ENCODE data around the gene TAF9.

TAF9 gene, protein sequence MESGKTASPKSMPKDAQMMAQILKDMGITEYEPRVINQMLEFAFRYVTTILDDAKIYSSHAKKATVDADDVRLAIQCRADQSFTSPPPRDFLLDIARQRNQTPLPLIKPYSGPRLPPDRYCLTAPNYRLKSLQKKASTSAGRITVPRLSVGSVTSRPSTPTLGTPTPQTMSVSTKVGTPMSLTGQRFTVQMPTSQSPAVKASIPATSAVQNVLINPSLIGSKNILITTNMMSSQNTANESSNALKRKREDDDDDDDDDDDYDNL

DNA sequence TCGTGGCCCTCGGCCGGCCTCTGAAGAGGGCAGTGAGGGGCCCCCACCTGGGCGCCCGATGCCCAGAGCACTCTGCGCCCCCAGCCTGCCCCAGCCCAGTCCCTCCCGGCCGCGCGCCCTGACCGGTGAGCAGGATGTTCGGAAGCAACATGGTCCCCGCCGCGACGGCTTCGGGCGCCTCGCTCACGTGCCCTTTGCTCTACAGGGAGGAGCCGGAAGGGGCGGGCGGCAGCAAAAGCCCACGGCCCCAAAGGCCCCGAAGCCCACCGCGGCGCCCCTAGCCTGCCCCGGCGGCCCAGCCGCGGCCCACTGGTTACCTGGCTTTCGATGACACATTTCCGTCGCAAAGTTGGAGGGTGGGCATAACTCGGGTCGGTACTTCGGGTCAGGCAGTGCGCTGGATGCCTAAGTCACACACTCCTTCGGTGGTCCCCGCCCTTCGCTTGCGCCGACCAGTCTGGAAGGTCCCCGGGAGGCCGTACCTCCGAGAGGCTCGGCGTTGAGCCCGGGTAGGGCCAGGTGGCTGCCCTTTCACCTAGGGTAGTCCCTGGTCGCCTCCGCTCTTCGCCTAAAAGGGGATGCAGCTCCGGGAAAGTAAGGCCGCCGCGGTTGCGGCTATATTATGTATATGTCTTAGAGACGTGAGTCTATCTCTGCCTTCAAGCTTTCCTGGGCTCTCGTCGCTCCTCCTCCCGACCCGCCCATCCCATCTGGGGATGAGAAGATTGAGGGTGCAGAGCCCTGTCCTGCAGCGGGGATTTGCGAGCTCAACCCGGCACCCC lies at the start of gene TAF9, which contains the start of the genes AK6 and RAD17:
TSS of gene TAF9 (minus strand) at position 181 of the 782 bp plus-strand sequence. CDS start 3,783 bp downstream, outside the sequence.
TSS of gene AK6 (minus strand) at position 181 of the 782 bp plus-strand sequence. CDS start at position 151, 30 bp downstream.
TSS of gene RAD17 (plus strand) at position 479 of the 782 bp plus-strand sequence. CDS start 2,391 bp downstream, outside the sequence.
- peak; percentile 95 for DNase-seq

DNA sequence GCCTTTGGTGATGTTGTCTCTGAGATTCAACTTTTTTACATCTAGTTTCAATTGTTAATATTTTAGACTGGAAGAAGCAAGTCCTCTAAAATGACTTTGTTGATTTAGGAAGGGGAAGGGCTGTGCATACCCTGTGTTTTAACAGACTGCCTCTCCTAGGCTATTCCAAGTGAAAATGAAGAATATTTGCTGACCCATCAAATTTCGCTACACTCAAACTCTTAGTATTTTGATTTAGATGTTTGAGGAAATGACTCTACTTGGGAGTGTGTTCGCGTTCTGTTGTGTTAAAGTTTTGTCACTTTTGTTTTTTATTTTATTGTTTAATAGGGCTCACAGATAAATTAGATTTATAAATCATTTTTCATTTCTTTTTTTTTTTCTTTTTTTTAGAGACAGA lies 49.2 kb upstream of the TAF9 start:
- no peak for DNase-seq

DNA sequence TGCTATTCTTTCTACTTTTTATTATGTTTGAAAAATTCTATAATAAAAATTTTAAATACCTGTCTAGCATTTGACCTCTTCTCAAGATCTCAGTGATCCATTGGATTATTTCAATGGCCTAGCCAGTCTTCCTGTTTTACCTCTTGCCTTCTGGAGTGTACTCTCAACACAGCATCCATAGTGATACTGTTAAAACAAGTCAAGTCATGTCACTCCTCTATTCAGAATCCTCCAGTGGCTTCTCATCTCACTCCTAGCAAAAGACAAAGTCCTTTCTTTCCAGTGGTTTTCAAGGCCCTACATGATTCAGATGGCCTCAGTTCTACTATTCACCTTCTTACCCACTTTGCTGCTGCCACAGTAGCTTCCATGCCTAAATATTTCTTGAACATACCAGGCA lies 47.4 kb upstream of the TAF9 start:
- DNase-seq: no peak

DNA sequence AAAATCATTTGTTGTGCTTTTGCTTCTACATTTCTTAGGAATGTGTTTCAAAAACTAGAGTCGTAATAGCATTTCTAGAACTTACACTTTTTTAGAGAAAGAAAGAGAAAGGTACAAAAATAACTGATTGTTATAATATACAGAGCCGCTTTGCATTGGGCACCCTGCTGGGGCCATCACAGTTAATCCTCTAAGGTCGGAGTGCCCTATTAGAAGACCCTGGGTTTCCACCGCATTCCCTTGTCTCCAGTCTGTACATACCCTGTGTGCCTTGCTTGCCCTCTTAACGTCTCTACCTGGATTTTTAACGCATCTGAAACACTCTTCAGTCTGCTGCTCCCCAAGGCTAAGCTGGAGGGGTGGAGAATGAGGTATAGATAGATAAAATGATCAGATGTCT lies 46.9 kb upstream of the TAF9 start:
- no peak for DNase-seq

DNA sequence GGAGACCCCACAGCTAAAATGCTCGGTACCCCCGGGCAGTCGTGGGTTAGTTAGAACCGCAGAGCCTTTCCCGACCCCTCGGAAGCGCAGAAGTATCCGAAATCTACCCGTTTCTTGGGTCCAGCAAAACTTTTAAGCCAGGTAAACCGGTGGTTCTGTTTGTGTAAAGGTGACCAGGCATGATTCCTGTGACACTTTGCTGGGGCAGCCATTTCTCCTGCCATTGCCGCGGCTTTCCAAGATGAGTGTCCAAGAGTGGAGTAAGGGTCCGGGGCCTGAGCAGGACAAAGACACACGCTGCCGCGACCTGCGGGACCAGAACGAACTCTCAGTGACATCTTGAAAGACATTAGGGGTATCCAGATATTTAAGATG lies 46.3 kb upstream of the TAF9 start:
- no peak for DNase-seq

DNA sequence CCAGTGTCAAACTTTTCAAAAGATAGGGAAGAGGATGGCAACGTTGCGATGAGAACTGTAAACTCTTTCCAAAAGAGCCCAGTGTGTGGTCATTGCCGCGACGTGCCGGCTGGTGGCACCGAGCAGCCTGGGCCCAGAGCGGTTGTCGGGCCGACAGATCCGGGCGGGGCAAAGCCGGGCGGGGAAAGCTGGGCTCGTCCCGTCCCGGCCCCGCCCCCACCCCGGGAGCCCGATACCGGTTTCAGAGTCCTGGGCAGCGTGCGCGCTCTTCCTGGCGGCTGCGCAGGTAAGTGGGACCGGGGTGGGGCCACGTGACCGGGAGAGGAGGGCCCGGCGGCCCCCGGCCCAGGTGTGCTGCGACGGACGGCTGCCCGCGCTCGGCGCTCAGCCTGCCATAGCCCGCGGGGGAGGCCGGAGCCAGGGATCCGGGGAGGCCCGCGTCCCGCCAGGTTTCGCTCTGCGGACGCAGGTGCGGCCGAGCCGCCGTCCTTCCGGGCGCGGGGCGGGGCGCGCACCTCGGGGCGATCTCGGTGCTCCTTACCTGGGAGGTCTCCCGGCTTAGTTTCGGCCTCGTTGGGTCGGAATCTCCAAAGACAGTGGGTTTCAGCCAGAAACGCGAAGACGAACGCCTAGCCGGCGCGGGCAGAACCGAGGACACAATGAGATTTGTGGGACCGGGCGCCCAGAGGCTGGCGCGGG lies 45.7 kb upstream of the TAF9 start, which contains the start of gene MARVELD2:
TSS of gene MARVELD2 (plus strand) at position 232 of the 699 bp plus-strand sequence. CDS start 4,270 bp downstream, outside the sequence.
- peak; percentile 58 for DNase-seq

DNA sequence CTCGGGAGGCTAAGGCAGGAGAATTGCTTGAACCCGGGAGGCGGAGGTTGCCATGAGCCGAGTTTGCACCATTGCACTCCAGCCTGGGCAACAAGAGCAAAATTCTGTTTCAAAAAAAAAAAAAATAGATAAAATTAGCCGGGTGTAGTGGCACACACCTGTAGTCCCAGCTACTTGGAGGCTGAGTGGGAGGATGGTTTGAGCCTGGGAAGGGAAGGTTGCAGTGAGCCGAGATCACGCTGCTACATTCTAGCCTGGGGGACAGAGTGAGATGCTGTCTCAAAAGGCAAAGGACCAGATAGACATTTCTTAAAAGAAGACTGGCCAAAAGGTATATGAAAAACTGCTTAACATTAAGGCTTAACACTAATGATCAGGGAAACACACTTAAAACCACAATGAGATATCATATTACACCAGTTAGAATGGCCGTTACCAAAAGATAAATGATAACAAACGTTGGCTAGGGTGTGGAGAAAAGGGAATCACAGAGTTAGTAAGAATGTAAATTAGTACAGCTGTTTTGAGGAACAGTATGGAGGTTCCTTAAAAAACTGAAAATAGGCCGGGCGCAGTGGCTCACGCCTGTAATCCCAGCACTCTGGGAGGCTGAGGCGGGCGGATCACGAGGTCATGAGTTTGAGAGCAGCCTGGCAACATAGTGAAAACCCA lies 35.5 kb upstream of the TAF9 start:
- no peak for DNase-seq

DNA sequence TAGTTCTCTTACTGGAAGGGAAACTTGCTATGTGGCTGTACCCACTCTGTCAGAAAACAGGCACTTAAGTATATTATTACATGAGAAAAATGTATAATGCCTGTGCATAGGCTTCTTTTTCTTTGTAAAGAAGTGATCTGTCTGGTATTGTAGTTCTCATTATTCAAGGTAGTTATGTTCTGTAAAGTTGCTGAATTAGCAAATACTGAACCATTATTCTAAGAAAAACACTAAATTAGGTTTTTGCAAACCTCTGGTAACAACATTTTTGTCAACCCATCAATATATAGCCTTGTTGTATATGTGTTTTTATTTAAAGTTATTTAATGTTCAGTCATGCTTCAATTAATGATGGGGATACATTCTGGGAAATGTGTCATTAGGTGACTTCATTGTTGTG lies 9.1 kb upstream of the TAF9 start:
- DNase-seq: no peak

DNA sequence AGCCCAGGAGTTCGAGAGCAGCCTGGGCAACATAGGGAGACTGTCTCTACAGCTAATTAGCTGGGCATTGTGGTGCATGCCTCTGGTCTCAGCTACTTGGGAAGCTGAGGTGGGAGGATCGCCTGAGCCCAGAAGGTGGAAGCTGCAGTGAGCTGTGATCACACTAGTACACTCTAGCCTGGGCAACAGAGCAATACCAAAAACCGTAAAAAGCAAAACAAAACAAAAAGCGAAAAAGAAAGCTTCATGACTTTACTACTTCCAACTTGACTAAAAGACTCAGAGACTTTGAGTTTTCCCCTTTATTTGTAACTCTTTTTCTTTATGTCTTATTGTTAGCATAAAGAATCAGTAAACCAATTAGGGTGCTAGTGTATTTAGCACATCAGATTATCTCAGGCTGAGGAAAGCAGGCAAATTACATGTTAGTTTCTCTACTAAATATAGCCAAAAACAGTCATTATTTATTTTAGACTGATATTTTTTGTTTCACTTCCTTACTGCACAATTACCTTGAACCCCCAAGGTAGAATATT lies 5.7 kb upstream of the TAF9 start:
- no peak for DNase-seq

DNA sequence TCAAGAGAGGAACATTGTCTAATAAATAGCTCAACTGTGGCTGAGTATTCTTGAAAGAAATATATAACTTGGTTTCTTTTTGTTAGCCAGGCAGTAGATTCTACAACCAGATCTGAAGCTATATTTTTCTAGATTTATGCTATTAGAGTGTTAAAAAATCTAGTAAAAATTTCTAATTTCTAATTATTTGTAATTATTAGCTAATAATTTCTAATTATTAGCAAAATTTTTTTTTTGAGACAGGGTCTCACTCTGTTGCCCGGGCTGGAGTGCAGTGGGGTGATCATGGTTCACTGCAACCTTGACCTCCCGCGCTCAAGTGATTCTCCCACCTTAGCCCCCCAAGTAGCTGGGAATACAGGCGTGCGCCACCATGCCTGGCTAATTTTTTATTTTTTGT lies 3.1 kb upstream of the TAF9 start:
- no peak for DNase-seq

DNA sequence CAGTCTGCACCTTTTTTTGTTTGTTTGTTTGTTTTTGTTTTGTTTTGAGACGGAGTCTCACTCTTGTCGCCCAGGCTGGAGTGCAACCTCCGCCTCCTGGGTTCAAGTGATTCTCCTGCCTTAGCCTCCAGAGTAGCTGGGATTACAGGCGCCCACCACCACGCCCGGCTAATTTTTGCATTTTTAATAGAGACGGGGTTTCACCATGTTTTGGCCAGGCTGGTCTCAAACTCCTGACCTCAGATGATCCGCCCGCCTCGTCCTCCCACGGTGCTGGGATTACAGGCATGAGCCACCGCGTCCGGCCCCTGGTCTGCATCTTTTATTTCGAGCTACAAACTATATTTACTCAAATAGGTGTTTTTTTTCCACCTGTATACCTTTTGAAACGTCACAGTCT lies 1.0 kb upstream of the TAF9 start:
- DNase-seq: peak; percentile 39

DNA sequence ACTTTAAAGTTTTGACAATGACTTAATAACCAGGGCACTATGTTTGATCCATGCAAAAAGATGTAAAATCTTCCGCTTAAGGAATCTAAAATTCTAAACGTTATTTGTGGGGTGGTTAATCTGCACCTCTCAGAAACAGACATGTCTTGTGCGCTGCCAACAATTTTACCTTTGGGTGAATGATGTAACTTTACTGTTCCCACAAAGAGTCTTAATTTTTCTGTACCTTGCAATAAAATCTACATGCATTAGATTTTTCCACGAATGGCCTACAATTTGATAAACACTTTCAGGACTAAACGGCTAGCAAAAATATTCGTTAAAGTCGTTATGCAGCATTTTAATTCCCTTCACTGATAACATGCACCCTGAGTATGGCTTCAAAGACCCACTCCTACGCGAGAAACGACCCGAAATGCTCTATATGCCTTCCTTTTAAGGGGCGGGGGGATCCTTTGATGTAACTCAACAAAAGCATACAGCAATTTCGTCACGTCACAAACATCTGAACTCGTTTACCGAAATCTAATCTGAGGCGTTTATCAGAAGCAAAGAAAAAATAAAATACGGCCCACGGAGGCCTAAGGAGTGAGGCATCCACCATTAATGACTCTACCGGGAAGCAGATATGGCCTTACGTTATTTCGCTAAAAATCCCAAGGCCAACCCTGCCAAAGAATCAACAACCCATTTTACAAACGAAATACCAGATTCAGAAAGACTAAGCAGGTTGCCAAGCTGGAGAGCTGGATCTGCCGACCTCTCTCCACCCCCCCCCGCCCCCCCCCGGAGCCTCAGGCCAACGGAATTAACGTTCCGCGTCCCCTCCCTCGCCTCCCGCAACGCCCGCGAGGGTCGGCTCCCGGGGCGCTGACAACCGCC lies 621 bp downstream of the TAF9 start:
- no peak for DNase-seq

DNA sequence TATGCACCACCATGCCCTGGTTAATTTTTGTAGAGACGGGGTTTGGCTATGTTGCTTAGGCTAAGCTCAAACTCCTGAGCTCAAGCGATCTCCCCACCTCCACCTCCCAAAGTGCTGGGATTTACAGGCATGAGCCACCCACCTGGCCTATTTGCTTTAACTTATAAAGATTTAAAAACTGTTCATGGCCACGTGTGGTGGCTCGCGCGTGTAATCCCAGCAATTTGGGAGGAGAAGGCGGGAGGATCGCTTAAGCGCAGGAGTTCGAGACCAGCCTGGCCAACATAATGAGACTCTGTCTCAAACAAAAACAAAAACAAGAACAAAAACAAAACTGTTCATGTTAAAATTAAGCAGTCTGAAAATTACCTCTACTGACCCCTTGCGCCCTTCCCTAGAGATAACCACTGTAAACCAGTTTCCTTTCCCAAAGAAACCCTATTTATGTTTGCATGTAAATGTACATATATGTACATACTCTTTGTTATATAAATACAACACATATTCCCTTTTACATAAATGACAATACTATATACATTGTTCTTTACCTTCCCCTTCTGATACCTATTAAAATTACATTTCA lies 1.5 kb downstream of the TAF9 start:
- no peak for DNase-seq

DNA sequence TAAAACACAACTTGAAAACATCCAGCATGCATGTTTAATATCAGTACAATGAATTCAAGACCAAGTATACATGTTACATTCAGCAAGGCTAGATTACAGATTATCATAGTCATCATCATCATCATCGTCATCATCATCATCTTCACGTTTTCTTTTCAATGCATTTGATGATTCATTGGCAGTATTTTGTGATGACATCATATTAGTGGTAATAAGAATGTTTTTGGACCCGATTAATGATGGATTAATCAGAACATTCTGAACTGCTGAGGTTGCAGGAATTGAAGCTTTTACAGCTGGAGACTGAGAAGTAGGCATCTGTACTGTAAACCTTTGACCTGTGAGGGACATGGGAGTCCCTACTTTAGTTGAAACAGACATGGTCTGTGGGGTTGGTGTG lies 4.5 kb downstream of the TAF9 start:
- DNase-seq: no peak

DNA sequence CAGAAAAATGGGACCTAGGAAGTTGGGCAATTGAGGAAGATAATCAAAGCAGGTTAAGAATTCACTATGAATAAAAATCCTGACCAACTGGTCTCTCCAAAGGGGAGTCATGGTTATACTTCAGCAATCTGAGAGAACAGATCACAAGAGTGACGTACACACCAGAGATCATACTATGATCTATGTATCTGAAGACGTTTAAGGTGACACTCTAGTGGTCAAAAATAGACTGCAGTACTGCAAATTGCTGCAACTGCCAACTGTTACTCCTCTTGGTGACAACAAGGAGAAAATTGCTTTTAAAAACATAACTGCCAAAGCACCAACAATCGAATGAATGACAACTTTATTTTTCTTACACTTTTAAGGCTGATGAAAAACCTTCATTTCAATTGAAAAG lies 4.9 kb downstream of the TAF9 start:
- no peak for DNase-seq

DNA sequence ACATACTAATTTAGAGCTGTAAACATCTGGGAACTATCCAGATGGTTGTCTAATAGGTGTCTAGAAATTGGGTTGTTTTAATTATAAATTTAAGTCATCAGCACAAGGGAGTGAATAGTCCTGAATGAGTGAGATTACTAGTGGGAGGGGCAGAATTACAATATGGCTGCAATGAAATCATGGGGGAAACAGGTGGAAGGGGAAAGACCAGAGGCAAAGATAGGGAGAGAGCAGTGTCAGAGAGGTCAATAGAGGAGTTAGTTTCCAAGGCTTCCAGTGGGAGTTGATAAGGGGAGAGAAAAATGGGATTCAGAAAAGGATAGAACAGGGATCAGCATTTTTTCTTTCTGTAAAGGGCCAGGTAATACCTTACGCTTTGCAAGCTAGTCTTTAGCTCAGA lies 8.9 kb downstream of the TAF9 start:
- DNase-seq: no peak

DNA sequence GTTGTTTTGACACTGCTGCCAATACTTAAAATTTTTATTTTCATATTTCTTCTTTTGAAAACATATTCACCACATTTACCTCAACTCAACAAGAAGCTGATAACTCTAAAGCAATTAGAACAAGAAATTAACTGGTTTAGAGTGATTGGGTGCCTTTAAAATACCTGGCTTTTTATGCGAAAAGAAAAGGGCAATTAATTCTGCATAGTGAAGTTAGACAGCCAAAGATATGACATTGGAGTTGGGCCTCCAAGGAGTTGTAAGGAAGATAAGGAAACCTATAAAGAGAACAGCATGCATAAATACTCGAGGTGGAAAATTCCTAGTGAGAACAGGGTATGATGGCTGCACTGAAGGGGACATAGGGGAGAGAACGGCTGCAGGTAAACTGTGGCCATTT lies 9.6 kb downstream of the TAF9 start:
- DNase-seq: no peak

DNA sequence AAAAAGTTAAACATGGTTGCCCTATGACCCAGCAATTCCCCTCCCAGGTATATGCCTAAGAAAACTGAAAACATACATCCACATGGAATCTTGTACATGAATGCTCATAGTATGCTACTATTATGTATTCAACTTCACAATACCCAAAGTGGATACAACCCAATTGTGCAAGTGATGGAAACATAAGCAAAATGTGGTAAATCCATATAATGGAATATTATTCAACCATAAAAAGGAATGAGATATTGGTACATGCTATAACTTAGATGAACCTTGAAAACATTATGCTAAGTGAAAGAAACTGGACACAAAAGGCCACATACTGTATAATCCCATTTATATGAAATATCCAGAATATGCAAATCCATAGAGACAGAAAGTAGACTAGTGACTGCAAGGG lies 18.7 kb downstream of the TAF9 start:
- no peak for DNase-seq

DNA sequence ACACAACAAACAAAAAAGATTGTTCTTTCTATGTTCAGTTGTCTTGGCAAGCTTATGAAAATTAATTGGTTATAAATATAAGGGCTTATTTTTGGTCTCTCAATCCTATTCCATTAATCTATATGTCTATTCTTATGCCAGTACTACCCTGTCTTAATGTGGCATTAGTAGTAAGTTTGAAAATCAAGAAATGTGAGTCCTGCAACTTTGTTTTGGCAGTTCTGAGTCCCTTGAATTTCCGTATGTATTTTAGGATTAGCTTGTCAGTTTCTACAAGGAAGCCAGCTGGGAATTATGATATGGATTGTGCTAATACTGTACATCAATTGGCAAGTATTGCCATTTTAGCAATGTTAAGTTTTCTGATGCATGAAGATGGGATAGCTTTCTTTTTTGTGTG lies 26.2 kb downstream of the TAF9 start:
- DNase-seq: no peak

DNA sequence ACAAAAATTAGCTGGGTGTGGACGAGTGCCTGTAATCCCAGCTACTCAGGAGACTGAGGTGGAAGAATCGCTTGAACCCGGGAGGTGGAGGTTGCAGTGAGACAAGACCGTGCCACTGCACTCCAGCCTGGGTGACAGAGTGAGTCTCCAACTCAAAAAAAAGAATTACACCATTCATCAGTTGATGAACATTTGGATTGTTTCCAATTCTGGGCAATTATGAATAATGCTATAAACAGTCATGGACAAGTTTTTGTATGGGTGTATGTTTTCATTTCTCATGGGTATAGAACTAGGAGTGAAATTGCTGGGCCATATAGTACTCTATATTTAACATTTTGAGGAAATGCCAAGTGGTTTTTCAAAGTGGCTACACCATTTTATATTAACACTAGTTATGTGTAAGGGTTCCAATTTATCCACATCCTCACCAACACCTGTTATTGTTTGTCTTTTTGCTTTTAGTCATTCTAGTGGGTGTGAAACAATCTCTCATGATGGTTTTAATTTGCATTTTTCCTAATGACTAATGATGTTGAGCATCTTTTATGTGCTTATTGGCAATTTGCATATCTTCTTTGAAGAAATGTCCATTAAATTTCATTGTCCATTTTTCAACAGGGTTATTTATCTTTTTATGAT lies 27.7 kb downstream of the TAF9 start:
- DNase-seq: no peak

Data from stimulated activated CD8-positive, alpha-beta memory T cell treated with anti-CD3 and anti-CD28 coated beads, Interleukin-4, amount 100 ng/mL, for 48 hours (primary cell).